GM19372 (cell line): ENCODE measurements around the gene NCKAP5L.

Experiments used
- ATAC-seq: cut with Tn5 transposase; IDR thresholded peaks from one replicate; pipeline ENCODE4 v1.9.1; 2021; ENCODE audit warnings: mild to moderate bottlenecking, low read depth, moderate library complexity; ENCODE audit not compliant: unreplicated experiment

NCKAP5L gene

DNA sequence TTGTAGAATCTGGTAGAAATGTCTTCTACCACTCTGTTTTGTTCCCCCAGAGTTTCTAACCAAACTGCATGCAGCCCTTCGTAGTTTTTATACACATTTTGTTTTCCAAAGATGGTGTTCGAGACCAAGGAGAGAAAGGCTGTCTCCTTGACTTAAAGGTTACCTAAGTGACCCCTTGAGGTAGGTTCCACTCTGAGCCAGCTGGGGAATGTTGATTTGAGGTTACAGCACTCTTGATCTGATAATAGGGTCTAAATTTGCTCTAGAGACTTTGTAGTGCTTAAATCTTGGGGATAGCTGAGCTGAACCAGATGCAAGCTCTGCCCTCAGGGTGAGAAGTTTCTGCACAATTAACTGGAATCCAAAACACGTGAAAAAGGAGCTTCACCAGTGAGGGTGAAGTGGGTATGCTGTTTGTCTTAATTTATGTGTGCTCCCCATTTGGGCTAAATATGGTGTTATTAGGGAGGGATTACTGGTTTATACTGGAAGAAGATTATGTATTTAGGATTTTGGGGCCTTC lies 83.8 kb downstream of the NCKAP5L start:
- no peak for ATAC-seq

DNA sequence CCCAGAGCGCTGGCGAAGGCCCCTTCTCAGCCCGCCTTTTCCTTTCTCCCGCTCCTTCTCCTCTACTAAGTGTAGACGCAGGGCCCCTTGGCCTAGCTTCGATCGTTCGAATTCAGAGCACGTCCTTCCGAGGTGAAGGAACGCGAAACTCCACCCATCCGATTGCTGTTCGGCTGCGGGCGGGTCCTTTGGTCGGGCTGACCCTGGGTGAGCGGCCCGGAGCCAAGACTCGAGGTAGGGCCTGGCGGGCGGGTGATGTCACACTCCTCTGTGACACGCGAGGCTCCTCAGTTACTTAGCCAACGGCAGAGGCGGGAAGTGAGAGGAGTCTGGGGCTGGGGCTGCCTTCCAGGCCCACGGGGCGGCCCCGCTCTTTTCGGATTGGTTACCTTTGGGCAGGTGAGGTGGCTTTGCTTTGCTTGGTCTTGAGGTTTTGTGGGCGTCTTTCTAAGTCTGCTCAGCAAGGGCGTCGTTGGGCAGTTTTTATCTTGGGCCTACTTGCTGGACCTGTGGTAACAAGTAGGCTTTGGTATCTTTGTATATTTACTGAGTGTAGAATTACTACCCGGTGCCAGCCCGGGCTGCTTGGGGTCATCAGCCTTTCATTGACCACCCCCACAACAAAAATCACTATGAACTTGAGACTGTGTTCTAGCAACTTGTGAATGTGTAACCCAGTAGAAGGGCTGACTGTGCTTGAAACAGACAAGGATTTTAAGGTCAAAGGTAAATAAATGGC lies 86.2 kb downstream of the NCKAP5L start:
- peak; percentile 36 for ATAC-seq
